K562 (cell line): Measurements from ENCODE around the gene TESK2. TPM values are rescaled to one million over a fixed set of nuclear protein-coding genes. Genes with fewer than 3 reads are reported as not detected.

Source experiments
- ARID1B ChIP-seq: fragments of 450-650 bp; IDR thresholded peaks from 2 replicates; pipeline ENCODE4 v1.6.1; 2016; ENCODE audit warnings: antibody characterized with exemption, mild to moderate bottlenecking, inconsistent platforms
- KAT7 ChIP-seq: sonication (generic); formaldehyde crosslinking; IDR thresholded peaks from 2 replicates; pipeline ENCODE4 v1.8.0; 2022; ENCODE audit warnings: missing genetic modification reagents, mild to moderate bottlenecking, borderline replicate concordance
- KHSRP ChIP-seq: fragments of 450-650 bp; IDR thresholded peaks from 2 replicates; pipeline ENCODE4 v1.6.1; 2017
- KLF13 ChIP-seq: fragments of 450-650 bp; IDR thresholded peaks from 2 replicates; pipeline ENCODE4 v1.6.1; 2016; ENCODE audit warnings: missing genetic modification characterization, low read depth, mild to moderate bottlenecking, missing compliant biosample characterization, moderate library complexity, borderline replicate concordance
- LCOR ChIP-seq: sonication (generic); formaldehyde crosslinking; IDR thresholded peaks from 2 replicates; pipeline ENCODE4 v1.8.0; 2022; ENCODE audit warnings: mild to moderate bottlenecking, missing genetic modification reagents
- MTA1 ChIP-seq: fragments of 450-650 bp; IDR thresholded peaks from 2 replicates; pipeline ENCODE4 v1.6.1; 2017; ENCODE audit warnings: borderline replicate concordance
- NRF1 ChIP-seq, 2 experiments: fragments of 450-650 bp; IDR thresholded peaks in 1 of 2; conservative IDR thresholded peaks in 1 of 2; 2 replicates each; pipeline ENCODE4 v1.6.1; 2014; ENCODE audit warnings: mild to moderate bottlenecking in 2 of 2
- RUNX1 ChIP-seq: sonication (generic); IDR thresholded peaks from 2 replicates; pipeline ENCODE4 v1.6.1; 2016; ENCODE audit warnings: antibody characterized with exemption, low read depth
- SMARCE1 ChIP-seq: fragments of 450-650 bp; IDR thresholded peaks from 2 replicates; pipeline ENCODE4 v1.7.1; 2016; ENCODE audit warnings: mild to moderate bottlenecking
- STAT5B ChIP-seq: fragments of 250-450 bp; sonication (Bioruptor Pico); IDR thresholded peaks from 2 replicates; pipeline ENCODE4 v1.8.0; 2021; ENCODE audit warnings: mild to moderate bottlenecking, inconsistent platforms
- polyA plus RNA-seq, 8 experiments: library from polyadenylated mRNA; depleted of rRNA in 4 of 8; stranded (reverse) in 5 of 8; unstranded in 3 of 8; fragments of >200 nt; fragmentation: Nextera tagmentation in 2 of 8; fragmentation: Illumina TruSeq in 1 of 8; extraction: Ambion mirVana in 2 of 8; extraction: Trizol in 1 of 8; gene quantifications; 2 replicates each; pipeline versions ENCODE4 v1.2.1 to v1.2.3, GENCODE V29; 2011 to 2014; ENCODE audit warnings: inconsistent platforms in 1 of 8, missing spikeins in 1 of 8
- total RNA-seq, 7 experiments: library from RNA; depleted of rRNA in 6 of 7; stranded (reverse); fragments of >200 nt in 6 of 7; fragmentation: Illumina TruSeq in 2 of 7; extraction: Trizol in 2 of 7; gene quantifications; 2 replicates each; pipeline versions ENCODE4 v1.2.1 to v1.2.3, GENCODE V29; 2011 to 2021; ENCODE audit warnings: low replicate concordance in 1 of 7
- TF ChIP-seq, protein P1 (sequence below): fragments of 200-600 bp; sonication (generic); IDR thresholded peaks from one replicate; pipeline ENCODE4 v1.6.1; 2012; ENCODE audit warnings: mild to moderate bottlenecking, low read depth, low read length, inconsistent platforms
- TF ChIP-seq, protein P2 (sequence below): fragments of 250-450 bp; sonication (Bioruptor Pico); IDR thresholded peaks from 2 replicates; pipeline ENCODE4 v1.5.0; 2021
- TF ChIP-seq, protein P3 (sequence below): IDR thresholded peaks from 2 replicates; pipeline ENCODE4 v1.6.1; 2011; ENCODE audit warnings: borderline replicate concordance, low read depth, mild to moderate bottlenecking, moderate library complexity, low read length; ENCODE audit not compliant: insufficient read depth, poor library complexity, severe bottlenecking

The TESK2 gene
- total and polyA plus RNA-seq, 9 of the 15 experiments (the other 6 are each of a cell fraction or from before 2014, with no cell fraction given), result 1.6 to 5.3 (median 3.7) TPM

DNA sequence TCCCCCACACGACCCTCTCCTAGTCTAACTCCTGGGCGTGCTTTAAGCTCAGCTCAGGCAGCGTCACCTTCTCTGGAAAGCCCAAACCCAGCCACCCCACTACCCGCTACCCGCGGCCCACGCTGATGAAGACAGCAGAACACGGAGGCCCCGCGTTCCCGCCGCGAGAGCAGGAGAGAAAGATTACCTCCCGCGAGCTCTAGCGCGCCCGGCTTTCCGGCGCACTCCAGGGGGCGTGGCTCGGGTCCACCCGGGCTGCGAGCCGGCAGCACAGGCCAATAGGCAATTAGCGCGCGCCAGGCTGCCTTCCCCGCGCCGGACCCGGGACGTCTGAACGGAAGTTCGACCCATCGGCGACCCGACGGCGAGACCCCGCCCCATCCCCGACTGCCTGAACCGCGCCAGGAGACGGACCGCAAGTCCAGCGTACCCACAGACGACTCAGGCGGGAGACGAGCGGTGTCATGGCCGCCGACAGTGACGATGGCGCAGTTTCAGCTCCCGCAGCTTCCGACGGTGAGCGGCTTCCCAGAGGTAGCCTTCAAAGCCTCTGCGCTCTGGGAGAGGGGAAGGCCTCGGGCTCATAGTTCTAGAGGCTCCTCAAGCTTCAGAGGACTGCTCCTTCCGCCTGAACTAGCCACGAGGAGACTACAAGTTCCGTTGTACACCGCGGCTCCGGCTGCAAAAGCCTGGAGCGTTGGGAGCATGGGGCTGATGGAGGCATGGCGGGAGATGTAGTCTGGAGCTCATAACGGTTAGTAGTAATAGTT lies 151.0 kb downstream of the TESK2 start, which contains the start of the genes MUTYH and TOE1 (continued):
- TF ChIP-seq, protein P1, sequence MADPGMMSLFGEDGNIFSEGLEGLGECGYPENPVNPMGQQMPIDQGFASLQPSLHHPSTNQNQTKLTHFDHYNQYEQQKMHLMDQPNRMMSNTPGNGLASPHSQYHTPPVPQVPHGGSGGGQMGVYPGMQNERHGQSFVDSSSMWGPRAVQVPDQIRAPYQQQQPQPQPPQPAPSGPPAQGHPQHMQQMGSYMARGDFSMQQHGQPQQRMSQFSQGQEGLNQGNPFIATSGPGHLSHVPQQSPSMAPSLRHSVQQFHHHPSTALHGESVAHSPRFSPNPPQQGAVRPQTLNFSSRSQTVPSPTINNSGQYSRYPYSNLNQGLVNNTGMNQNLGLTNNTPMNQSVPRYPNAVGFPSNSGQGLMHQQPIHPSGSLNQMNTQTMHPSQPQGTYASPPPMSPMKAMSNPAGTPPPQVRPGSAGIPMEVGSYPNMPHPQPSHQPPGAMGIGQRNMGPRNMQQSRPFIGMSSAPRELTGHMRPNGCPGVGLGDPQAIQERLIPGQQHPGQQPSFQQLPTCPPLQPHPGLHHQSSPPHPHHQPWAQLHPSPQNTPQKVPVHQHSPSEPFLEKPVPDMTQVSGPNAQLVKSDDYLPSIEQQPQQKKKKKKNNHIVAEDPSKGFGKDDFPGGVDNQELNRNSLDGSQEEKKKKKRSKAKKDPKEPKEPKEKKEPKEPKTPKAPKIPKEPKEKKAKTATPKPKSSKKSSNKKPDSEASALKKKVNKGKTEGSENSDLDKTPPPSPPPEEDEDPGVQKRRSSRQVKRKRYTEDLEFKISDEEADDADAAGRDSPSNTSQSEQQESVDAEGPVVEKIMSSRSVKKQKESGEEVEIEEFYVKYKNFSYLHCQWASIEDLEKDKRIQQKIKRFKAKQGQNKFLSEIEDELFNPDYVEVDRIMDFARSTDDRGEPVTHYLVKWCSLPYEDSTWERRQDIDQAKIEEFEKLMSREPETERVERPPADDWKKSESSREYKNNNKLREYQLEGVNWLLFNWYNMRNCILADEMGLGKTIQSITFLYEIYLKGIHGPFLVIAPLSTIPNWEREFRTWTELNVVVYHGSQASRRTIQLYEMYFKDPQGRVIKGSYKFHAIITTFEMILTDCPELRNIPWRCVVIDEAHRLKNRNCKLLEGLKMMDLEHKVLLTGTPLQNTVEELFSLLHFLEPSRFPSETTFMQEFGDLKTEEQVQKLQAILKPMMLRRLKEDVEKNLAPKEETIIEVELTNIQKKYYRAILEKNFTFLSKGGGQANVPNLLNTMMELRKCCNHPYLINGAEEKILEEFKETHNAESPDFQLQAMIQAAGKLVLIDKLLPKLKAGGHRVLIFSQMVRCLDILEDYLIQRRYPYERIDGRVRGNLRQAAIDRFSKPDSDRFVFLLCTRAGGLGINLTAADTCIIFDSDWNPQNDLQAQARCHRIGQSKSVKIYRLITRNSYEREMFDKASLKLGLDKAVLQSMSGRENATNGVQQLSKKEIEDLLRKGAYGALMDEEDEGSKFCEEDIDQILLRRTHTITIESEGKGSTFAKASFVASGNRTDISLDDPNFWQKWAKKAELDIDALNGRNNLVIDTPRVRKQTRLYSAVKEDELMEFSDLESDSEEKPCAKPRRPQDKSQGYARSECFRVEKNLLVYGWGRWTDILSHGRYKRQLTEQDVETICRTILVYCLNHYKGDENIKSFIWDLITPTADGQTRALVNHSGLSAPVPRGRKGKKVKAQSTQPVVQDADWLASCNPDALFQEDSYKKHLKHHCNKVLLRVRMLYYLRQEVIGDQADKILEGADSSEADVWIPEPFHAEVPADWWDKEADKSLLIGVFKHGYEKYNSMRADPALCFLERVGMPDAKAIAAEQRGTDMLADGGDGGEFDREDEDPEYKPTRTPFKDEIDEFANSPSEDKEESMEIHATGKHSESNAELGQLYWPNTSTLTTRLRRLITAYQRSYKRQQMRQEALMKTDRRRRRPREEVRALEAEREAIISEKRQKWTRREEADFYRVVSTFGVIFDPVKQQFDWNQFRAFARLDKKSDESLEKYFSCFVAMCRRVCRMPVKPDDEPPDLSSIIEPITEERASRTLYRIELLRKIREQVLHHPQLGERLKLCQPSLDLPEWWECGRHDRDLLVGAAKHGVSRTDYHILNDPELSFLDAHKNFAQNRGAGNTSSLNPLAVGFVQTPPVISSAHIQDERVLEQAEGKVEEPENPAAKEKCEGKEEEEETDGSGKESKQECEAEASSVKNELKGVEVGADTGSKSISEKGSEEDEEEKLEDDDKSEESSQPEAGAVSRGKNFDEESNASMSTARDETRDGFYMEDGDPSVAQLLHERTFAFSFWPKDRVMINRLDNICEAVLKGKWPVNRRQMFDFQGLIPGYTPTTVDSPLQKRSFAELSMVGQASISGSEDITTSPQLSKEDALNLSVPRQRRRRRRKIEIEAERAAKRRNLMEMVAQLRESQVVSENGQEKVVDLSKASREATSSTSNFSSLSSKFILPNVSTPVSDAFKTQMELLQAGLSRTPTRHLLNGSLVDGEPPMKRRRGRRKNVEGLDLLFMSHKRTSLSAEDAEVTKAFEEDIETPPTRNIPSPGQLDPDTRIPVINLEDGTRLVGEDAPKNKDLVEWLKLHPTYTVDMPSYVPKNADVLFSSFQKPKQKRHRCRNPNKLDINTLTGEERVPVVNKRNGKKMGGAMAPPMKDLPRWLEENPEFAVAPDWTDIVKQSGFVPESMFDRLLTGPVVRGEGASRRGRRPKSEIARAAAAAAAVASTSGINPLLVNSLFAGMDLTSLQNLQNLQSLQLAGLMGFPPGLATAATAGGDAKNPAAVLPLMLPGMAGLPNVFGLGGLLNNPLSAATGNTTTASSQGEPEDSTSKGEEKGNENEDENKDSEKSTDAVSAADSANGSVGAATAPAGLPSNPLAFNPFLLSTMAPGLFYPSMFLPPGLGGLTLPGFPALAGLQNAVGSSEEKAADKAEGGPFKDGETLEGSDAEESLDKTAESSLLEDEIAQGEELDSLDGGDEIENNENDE, result no peak
- TF ChIP-seq KLF13 (peak; percentile 95; the same call in 1 of the 2 replicates), LCOR (CRISPR knock-in tag) (peak; percentile 98), RUNX1 (no peak), ARID1B (peak; percentile 53), STAT5B (CRISPR knock-in tag) (no peak), KAT7 (peak; percentile 89), MTA1 (peak; percentile 77; the same call in 1 of the 2 replicates), NRF1 (conservative IDR thresholded peaks at IDR 0.05 in 1 of 2, IDR thresholded peaks at IDR 0.05 in 1 of 2) (peak; percentile 85 to 88), SMARCE1 (peak; percentile 69), KHSRP (no peak)
- TF ChIP-seq, protein P2, sequence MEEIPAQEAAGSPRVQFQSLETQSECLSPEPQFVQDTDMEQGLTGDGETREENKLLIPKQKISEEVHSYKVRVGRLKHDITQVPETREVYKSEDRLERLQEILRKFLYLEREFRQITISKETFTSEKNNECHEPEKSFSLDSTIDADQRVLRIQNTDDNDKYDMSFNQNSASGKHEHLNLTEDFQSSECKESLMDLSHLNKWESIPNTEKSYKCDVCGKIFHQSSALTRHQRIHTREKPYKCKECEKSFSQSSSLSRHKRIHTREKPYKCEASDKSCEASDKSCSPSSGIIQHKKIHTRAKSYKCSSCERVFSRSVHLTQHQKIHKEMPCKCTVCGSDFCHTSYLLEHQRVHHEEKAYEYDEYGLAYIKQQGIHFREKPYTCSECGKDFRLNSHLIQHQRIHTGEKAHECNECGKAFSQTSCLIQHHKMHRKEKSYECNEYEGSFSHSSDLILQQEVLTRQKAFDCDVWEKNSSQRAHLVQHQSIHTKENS (CRISPR knock-in tag), result no peak
- TF ChIP-seq, protein P3, sequence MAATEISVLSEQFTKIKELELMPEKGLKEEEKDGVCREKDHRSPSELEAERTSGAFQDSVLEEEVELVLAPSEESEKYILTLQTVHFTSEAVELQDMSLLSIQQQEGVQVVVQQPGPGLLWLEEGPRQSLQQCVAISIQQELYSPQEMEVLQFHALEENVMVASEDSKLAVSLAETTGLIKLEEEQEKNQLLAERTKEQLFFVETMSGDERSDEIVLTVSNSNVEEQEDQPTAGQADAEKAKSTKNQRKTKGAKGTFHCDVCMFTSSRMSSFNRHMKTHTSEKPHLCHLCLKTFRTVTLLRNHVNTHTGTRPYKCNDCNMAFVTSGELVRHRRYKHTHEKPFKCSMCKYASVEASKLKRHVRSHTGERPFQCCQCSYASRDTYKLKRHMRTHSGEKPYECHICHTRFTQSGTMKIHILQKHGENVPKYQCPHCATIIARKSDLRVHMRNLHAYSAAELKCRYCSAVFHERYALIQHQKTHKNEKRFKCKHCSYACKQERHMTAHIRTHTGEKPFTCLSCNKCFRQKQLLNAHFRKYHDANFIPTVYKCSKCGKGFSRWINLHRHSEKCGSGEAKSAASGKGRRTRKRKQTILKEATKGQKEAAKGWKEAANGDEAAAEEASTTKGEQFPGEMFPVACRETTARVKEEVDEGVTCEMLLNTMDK, result peak; percentile 24
